DOHH2 (cell line): ENCODE results near the gene SH3BGRL2.

Source experiments
- CTCF ChIP-seq: fragments of 200-600 bp; sonication (generic); IDR thresholded peaks from one replicate; pipeline ENCODE4 v1.5.1; 2014; ENCODE audit warnings: antibody characterized with exemption, mild to moderate bottlenecking, low read depth, low read length; ENCODE audit not compliant: poor library complexity, severe bottlenecking
- EZH2phosphoT487 ChIP-seq: fragments of 200-600 bp; sonication (generic); IDR thresholded peaks from 2 replicates; pipeline ENCODE4 v1.6.1; 2017; ENCODE audit warnings: borderline replicate concordance, mild to moderate bottlenecking, antibody characterized with exemption, low read length, moderate library complexity, mixed read lengths

GRCh38 chr6:79734374-79734773 lies 103.2 kb downstream of the SH3BGRL2 start:
- no peak for TF ChIP-seq CTCF
- no peak for TF ChIP-seq EZH2phosphoT487
